ENCODE measurements around the gene EIF4E.

Gene EIF4E

GRCh38 chr4:98908703-98909262 lies 20.1 kb downstream of the EIF4E start:
- H3K27me3 ChIP-seq (ENCODE audit: insufficient read depth, low read length, poor library complexity, severe bottlenecking), result no peaks in the 10 kb centered on the region
- H3K4me1 ChIP-seq (ENCODE audit: insufficient read depth, low read length, poor library complexity, severe bottlenecking), result no peaks in the 10 kb centered on the region
- H2AFZ ChIP-seq (ENCODE audit: low read length), result no peak overlapping the region
- no peaks in the 10 kb centered on the region for H3F3A ChIP-seq (ENCODE audit: low read depth)
- no peak overlapping the region for H3K9ac ChIP-seq (ENCODE audit: low read depth, low read length, poor library complexity, severe bottlenecking)
- peaks cover 100% of the 10 kb centered on the region for H3K79me2 ChIP-seq (ENCODE audit: insufficient read depth, low read length)
- H3K9me2 ChIP-seq (replicated peaks; ENCODE audit: low read depth, low read length), result no peaks in the 10 kb centered on the region
- peaks cover 5% of the 10 kb centered on the region for H3K36me3 ChIP-seq (ENCODE audit: insufficient read depth, low read length)
- H3K4me2 ChIP-seq (ENCODE audit: low read depth, low read length, poor library complexity, severe bottlenecking), result no peak overlapping the region
- peaks cover 92% of the 10 kb centered on the region for H4K20me1 ChIP-seq (ENCODE audit: insufficient read depth, low read length, poor library complexity, severe bottlenecking)
- no peak overlapping the region for H3K4me3 ChIP-seq (ENCODE audit: low read length, poor library complexity, severe bottlenecking)
- TF ChIP-seq EZH2phosphoT487 (IDR thresholded peaks at IDR 0.05; ENCODE audit: borderline replicate concordance), result no peak
- no peak for TF ChIP-seq CTCF (conservative IDR thresholded peaks at IDR 0.05; ENCODE audit: low read length)
- H3K9me3 ChIP-seq (ENCODE audit: insufficient read depth, low read depth, low read length), result no peaks in the 10 kb centered on the region

DNA sequence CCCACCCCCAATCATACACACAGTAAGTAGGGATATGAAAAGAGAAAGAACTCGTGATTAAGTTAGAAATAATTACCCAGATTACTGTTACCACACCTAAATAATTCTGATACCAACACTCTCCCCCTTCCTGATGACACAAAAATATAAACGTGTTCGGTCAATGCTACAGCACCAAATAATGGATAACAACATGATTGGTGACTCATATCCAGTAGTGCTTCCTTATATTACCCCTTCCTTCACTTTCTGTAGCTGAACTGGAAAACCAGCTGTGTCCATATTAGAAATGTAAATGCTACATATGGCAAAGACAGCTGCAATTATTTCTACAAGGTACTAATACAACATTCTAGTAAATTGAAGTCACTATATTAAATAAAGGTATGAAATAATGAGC lies 20.8 kb downstream of the EIF4E start:
- Histone ChIP-seq H3K9ac (ENCODE audit: low read depth, low read length, poor library complexity, severe bottlenecking) (no peak overlapping the region), H3K4me1 (ENCODE audit: insufficient read depth, low read length, poor library complexity, severe bottlenecking) (no peaks in the 10 kb centered on the region), H3K79me2 (ENCODE audit: insufficient read depth, low read length) (peaks cover 100% of the 10 kb centered on the region), H3K27me3 (ENCODE audit: insufficient read depth, low read length, poor library complexity, severe bottlenecking) (no peaks in the 10 kb centered on the region), H3K9me2 (replicated peaks; ENCODE audit: low read depth, low read length) (no peaks in the 10 kb centered on the region), H3K4me2 (ENCODE audit: low read depth, low read length, poor library complexity, severe bottlenecking) (no peak overlapping the region), H3F3A (ENCODE audit: low read depth) (no peaks in the 10 kb centered on the region), H4K20me1 (ENCODE audit: insufficient read depth, low read length, poor library complexity, severe bottlenecking) (peaks cover 92% of the 10 kb centered on the region), H3K4me3 (ENCODE audit: low read length, poor library complexity, severe bottlenecking) (no peak overlapping the region), H3K36me3 (ENCODE audit: insufficient read depth, low read length) (peaks cover 5% of the 10 kb centered on the region), H3K9me3 (ENCODE audit: insufficient read depth, low read depth, low read length) (no peaks in the 10 kb centered on the region), H2AFZ (ENCODE audit: low read length) (no peak overlapping the region)
- TF ChIP-seq CTCF (conservative IDR thresholded peaks at IDR 0.05; ENCODE audit: low read length) (no peak), EZH2phosphoT487 (IDR thresholded peaks at IDR 0.05; ENCODE audit: borderline replicate concordance) (no peak)

DNA sequence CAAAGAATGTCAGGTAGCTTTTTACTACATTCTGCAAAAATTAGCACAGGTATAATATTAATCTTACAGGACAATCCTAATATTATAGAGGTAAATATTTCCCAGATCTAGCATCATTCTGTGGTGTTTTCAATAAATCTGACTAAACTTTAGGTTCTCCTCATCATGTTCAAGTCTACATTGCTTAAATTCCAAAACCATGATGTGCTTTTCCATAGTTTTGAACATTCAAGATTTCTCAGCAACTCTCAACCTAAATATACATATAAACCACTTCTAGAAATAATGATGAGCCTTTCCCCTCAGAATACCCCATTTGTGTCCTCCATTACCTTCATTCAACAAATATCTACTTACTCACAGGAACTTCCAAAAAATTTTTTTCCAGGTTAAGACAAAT lies 23.1 kb downstream of the EIF4E start:
- H3K9me2 ChIP-seq (replicated peaks; ENCODE audit: low read depth, low read length), result no peaks in the 10 kb centered on the region
- no peak for TF ChIP-seq EZH2phosphoT487 (IDR thresholded peaks at IDR 0.05; ENCODE audit: borderline replicate concordance)
- no peak overlapping the region for H3K4me3 ChIP-seq (ENCODE audit: low read length, poor library complexity, severe bottlenecking)
- no peaks in the 10 kb centered on the region for H3F3A ChIP-seq (ENCODE audit: low read depth)
- no peaks in the 10 kb centered on the region for H3K4me1 ChIP-seq (ENCODE audit: insufficient read depth, low read length, poor library complexity, severe bottlenecking)
- H3K79me2 ChIP-seq (ENCODE audit: insufficient read depth, low read length), result peaks cover 100% of the 10 kb centered on the region
- no peaks in the 10 kb centered on the region for H3K9me3 ChIP-seq (ENCODE audit: insufficient read depth, low read depth, low read length)
- H3K36me3 ChIP-seq (ENCODE audit: insufficient read depth, low read length), result peaks cover 16% of the 10 kb centered on the region
- no peaks in the 10 kb centered on the region for H3K27me3 ChIP-seq (ENCODE audit: insufficient read depth, low read length, poor library complexity, severe bottlenecking)
- no peak overlapping the region for H2AFZ ChIP-seq (ENCODE audit: low read length)
- no peak overlapping the region for H3K4me2 ChIP-seq (ENCODE audit: low read depth, low read length, poor library complexity, severe bottlenecking)
- H3K9ac ChIP-seq (ENCODE audit: low read depth, low read length, poor library complexity, severe bottlenecking), result no peak overlapping the region
- peaks cover 95% of the 10 kb centered on the region for H4K20me1 ChIP-seq (ENCODE audit: insufficient read depth, low read length, poor library complexity, severe bottlenecking)

- TF ChIP-seq EZH2phosphoT487 (IDR thresholded peaks at IDR 0.05; ENCODE audit: borderline replicate concordance) (no peak), CTCF (conservative IDR thresholded peaks at IDR 0.05; ENCODE audit: low read length) (no peak)
- Histone ChIP-seq H3F3A (ENCODE audit: low read depth) (no peaks in the 10 kb centered on the region), H3K4me3 (ENCODE audit: low read length, poor library complexity, severe bottlenecking) (no peak overlapping the region), H4K20me1 (ENCODE audit: insufficient read depth, low read length, poor library complexity, severe bottlenecking) (peaks cover 96% of the 10 kb centered on the region), H3K9ac (ENCODE audit: low read depth, low read length, poor library complexity, severe bottlenecking) (no peak overlapping the region), H3K4me1 (ENCODE audit: insufficient read depth, low read length, poor library complexity, severe bottlenecking) (no peaks in the 10 kb centered on the region), H3K9me2 (replicated peaks; ENCODE audit: low read depth, low read length) (no peaks in the 10 kb centered on the region), H3K9me3 (ENCODE audit: insufficient read depth, low read depth, low read length) (no peaks in the 10 kb centered on the region), H3K36me3 (ENCODE audit: insufficient read depth, low read length) (peaks cover 21% of the 10 kb centered on the region), H3K27me3 (ENCODE audit: insufficient read depth, low read length, poor library complexity, severe bottlenecking) (no peaks in the 10 kb centered on the region), H2AFZ (ENCODE audit: low read length) (no peak overlapping the region), H3K79me2 (ENCODE audit: insufficient read depth, low read length) (peaks cover 100% of the 10 kb centered on the region), H3K4me2 (ENCODE audit: low read depth, low read length, poor library complexity, severe bottlenecking) (no peak overlapping the region)
Measured at GRCh38 chr4:98905297-98905696, 23.6 kb downstream of the EIF4E start.
